HG02852 (cell line): ENCODE measurements around the gene PLCG2.
A peak's percentile ranks its signal among the peaks of the same experiment; 100 is the strongest.
"Not testable (repeated sequence)": the region's sequence is repeated elsewhere in the genome, so short reads cannot be mapped to it uniquely, and the experiment has no call there.

ENCODE experiments used
- ATAC-seq: cut with Tn5 transposase; IDR thresholded peaks from one replicate; pipeline ENCODE4 v1.9.1; 2021; ENCODE audit warnings: mild to moderate bottlenecking, moderate library complexity; ENCODE audit not compliant: unreplicated experiment

The PLCG2 gene

GRCh38 chr16:81778861-81779535, at the start of gene PLCG2:
Gene PLCG2 (plus strand): TSS chr16:81779291. CDS start chr16:81785990, 6,699 bp downstream.
- peak; percentile 88 for ATAC-seq

- ATAC-seq: no peak
Measured at GRCh38 chr16:81729451-81729850, 49.6 kb upstream of the PLCG2 start.

GRCh38 chr16:81730090-81731051, 48.7 kb upstream of the PLCG2 start:
- peak; percentile 76 for ATAC-seq

GRCh38 chr16:81731649-81732048, 47.4 kb upstream of the PLCG2 start:
- no peak for ATAC-seq

GRCh38 chr16:81732699-81733098, 46.4 kb upstream of the PLCG2 start:
- no peak for ATAC-seq

- no peak for ATAC-seq
Measured at GRCh38 chr16:81733295-81733694, 45.8 kb upstream of the PLCG2 start.

- ATAC-seq: no peak
Measured at GRCh38 chr16:81734632-81735434, 44.3 kb upstream of the PLCG2 start.

- ATAC-seq: peak; percentile 63
Measured at GRCh38 chr16:81737885-81738536, 41.1 kb upstream of the PLCG2 start.

GRCh38 chr16:81738783-81739496, 40.2 kb upstream of the PLCG2 start:
- no peak for ATAC-seq

- ATAC-seq: no peak
Measured at GRCh38 chr16:81739503-81739902, 39.6 kb upstream of the PLCG2 start.

GRCh38 chr16:81740169-81740568, 38.9 kb upstream of the PLCG2 start:
- ATAC-seq: no peak

- not testable (repeated sequence) for ATAC-seq
Measured at GRCh38 chr16:81741430-81741770, 37.7 kb upstream of the PLCG2 start.

GRCh38 chr16:81744385-81744784, 34.7 kb upstream of the PLCG2 start:
- no peak for ATAC-seq

GRCh38 chr16:81744911-81745310, 34.2 kb upstream of the PLCG2 start:
- no peak for ATAC-seq

- peak; percentile 71 for ATAC-seq
Measured at GRCh38 chr16:81745704-81746558, 33.2 kb upstream of the PLCG2 start.

- ATAC-seq: no peak
Measured at GRCh38 chr16:81746566-81746965, 32.5 kb upstream of the PLCG2 start.

GRCh38 chr16:81748476-81749198, 30.5 kb upstream of the PLCG2 start:
- ATAC-seq: no peak

- ATAC-seq: peak; percentile 95
Measured at GRCh38 chr16:81752225-81752875, 26.7 kb upstream of the PLCG2 start.
